DND-41 (cell line): Measurements from ENCODE around the gene PLAU.
"Not testable (repeated sequence)": the region's sequence is repeated elsewhere in the genome, so short reads cannot be mapped to it uniquely, and the experiment has no call there.

Experiments
- ATAC-seq: fragments of 200-7000 bp; cut with Tn5 transposase; 3 replicates; pipeline ENCODE4 v1.9.1; 2021; ENCODE audit warnings: low read depth; ENCODE audit not compliant: insufficient read depth
- DNase-seq: peaks from one replicate; pipeline ENCODE4 v3.0.0-alpha.2; 2020
- H2AFZ ChIP-seq: 2 replicates; pipeline ENCODE4 v1.6.0; 2012; ENCODE audit warnings: low read depth, low read length
- H3K27ac ChIP-seq: 2 replicates; pipeline ENCODE4 v1.5.1; 2012; ENCODE audit warnings: low read length, inconsistent platforms
- H3K27me3 ChIP-seq: fragments of 200-600 bp; sonication (generic); 2 replicates; pipeline ENCODE4 v1.6.0; 2012; ENCODE audit warnings: low read length, mild to moderate bottlenecking, inconsistent platforms; ENCODE audit not compliant: insufficient read depth, poor library complexity
- H3K36me3 ChIP-seq: 2 replicates; pipeline ENCODE4 v1.5.1; 2012; ENCODE audit warnings: low read length, inconsistent platforms; ENCODE audit not compliant: insufficient read depth
- H3K4me1 ChIP-seq: 2 replicates; pipeline ENCODE4 v1.5.1; 2012; ENCODE audit warnings: mild to moderate bottlenecking, low read length; ENCODE audit not compliant: insufficient read depth
- H3K4me2 ChIP-seq: 2 replicates; pipeline ENCODE4 v1.6.0; 2012; ENCODE audit warnings: mild to moderate bottlenecking, moderate library complexity, low read length, inconsistent platforms; ENCODE audit not compliant: insufficient read depth
- H3K4me3 ChIP-seq, 2 experiments: fragments of 200-600 bp in 1 of 2; shearing (Covaris generic) in 1 of 2; 2 replicates each; pipeline ENCODE4 v1.5.1; 2012 to 2016; ENCODE audit warnings: inconsistent platforms in 2 of 2, low read length in 2 of 2, mild to moderate bottlenecking in 2 of 2, low read depth in 1 of 2, moderate library complexity in 1 of 2
- H3K79me2 ChIP-seq: 2 replicates; pipeline ENCODE4 v1.6.0; 2012; ENCODE audit warnings: low read length, inconsistent platforms; ENCODE audit not compliant: insufficient read depth
- H3K9ac ChIP-seq: 2 replicates; pipeline ENCODE4 v1.6.0; 2012; ENCODE audit warnings: low read depth, mild to moderate bottlenecking, inconsistent platforms, low read length, moderate library complexity
- H3K9me3 ChIP-seq: 2 replicates; pipeline ENCODE4 v1.5.1; 2012; ENCODE audit warnings: low read length, moderate library complexity, mild to moderate bottlenecking, inconsistent platforms; ENCODE audit not compliant: insufficient read depth, severe bottlenecking
- H4K20me1 ChIP-seq: 2 replicates; pipeline ENCODE4 v1.6.0; 2012; ENCODE audit warnings: low read length; ENCODE audit not compliant: insufficient read depth
- EZH2 ChIP-seq: IDR thresholded peaks from 3 replicates; pipeline ENCODE4 v1.6.1; 2012; ENCODE audit warnings: borderline replicate concordance, low read depth, mild to moderate bottlenecking, moderate library complexity, low read length, inconsistent platforms; ENCODE audit not compliant: severe bottlenecking
- TF ChIP-seq, protein P1 (sequence below): IDR thresholded peaks from 2 replicates; pipeline ENCODE4 v1.5.1; 2012; ENCODE audit warnings: borderline replicate concordance, low read length, moderate library complexity, mild to moderate bottlenecking; ENCODE audit not compliant: poor library complexity, severe bottlenecking; ENCODE audit errors: extremely low read depth

The PLAU gene

DNA sequence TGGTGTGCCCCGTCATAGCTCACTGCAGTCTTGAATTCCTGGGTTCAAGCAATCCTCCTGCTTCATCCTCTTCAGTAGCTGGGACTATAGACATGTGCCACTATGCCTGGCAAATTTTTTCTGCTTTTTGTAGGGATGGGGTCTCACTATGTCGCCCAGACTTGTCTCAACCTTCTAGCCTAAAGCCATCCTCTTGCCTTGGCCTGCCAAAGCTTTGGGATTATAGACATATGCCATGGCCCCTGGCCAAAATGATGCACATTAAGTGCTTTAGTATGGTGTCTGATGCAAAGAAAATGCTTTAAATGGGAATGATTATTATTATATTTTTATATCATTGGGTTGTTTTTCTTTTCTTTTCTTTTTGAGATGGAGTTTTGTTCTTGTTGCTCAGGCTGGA is 53.8 kb downstream of the PLAU start:
- H2AFZ ChIP-seq = no peak overlapping the region
- H3K9ac ChIP-seq = no peak overlapping the region
- ATAC-seq (no peak), DNase-seq (no peak)
- H3K36me3 ChIP-seq = no peaks in the 10 kb centered on the region
- no peaks in the 10 kb centered on the region for H4K20me1 ChIP-seq
- no peaks in the 10 kb centered on the region for H3K27me3 ChIP-seq
- no peaks in the 10 kb centered on the region for H3K79me2 ChIP-seq
- no peaks in the 10 kb centered on the region for H3K4me1 ChIP-seq
- TF ChIP-seq, protein P1, sequence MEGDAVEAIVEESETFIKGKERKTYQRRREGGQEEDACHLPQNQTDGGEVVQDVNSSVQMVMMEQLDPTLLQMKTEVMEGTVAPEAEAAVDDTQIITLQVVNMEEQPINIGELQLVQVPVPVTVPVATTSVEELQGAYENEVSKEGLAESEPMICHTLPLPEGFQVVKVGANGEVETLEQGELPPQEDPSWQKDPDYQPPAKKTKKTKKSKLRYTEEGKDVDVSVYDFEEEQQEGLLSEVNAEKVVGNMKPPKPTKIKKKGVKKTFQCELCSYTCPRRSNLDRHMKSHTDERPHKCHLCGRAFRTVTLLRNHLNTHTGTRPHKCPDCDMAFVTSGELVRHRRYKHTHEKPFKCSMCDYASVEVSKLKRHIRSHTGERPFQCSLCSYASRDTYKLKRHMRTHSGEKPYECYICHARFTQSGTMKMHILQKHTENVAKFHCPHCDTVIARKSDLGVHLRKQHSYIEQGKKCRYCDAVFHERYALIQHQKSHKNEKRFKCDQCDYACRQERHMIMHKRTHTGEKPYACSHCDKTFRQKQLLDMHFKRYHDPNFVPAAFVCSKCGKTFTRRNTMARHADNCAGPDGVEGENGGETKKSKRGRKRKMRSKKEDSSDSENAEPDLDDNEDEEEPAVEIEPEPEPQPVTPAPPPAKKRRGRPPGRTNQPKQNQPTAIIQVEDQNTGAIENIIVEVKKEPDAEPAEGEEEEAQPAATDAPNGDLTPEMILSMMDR = no peak
- TF ChIP-seq EZH2 = no peak
- H3K27ac ChIP-seq = no peak overlapping the region
- H3K4me3 ChIP-seq = no peak overlapping the region
- no peak overlapping the region for H3K4me2 ChIP-seq
- no peaks in the 10 kb centered on the region for H3K9me3 ChIP-seq

DNA sequence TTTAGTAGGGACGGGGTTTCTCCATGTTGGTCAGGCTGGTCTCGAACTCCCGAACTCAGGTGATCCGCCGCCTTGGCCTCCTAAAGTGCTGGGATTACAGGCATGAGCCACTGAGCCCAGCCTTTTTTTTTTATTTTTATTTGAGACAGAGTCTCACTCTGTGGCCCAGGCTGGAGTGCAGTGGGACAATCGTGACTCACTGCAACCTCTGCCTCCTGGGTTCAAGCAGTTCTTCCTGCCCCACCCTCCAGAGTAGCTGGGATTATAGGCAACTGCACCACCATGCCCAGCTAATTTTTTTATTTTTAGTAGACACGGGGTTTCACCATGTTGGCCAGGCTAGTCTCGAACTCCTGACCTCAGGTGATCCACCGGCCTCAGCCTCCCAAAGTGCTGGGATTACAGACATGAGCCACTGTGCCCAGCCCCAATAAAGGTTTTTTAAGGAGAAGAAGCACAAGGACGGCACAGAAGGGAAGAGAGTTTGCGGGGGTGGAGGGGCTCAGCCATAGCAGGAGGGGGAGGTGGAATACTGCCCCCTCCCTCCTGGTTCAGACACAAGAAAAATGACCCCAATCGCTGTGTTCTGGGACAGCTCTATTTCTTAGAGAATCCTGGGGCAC is 54.4 kb downstream of the PLAU start:
- not testable (repeated sequence) for H3K4me2 ChIP-seq, H3K27me3 ChIP-seq, H3K36me3 ChIP-seq, H3K9ac ChIP-seq, H3K79me2 ChIP-seq, DNase-seq, H2AFZ ChIP-seq, H3K9me3 ChIP-seq, ATAC-seq, H3K4me3 ChIP-seq, H3K4me1 ChIP-seq, H3K27ac ChIP-seq, H4K20me1 ChIP-seq

DNA sequence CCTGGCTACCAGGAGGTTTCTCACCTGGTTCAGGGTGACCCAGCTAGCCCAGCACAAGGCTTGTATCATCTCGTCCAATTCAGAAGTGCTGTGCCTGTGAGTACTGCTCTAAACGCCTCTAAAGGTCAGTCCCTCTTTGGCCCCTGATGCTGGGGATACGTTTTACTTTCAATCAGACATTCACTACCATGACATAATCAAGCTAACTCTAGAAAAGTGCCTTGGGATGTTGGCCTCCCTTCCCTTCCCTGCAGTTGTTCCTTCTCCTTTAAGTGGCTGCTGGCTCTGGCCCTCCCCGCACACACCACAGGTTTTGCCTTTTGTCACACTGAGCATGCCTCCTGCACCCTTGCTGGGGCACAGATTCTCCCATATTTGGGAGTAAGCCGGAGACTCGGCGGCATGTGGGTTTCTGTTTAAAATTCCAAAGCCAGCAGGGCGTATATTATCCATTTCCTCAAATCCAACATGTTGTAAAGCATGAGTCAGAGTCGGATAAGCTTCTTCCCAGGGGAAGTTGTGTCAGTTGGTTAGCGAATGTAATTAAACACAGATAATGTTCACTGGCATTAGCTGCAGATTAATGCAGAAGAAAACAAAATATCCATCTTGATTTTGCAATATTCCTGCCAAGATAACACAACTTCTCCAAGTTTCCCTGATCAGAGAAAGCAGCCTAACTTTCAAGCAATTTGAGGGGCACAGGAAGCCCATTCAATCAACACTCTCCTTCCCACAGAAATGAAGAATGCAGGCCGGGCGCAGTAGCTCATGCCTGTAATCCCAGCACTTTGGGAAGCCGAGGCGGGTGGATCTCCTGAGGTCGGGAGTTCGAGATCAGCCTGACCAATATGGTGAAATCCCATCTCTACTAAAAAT is 55.2 kb downstream of the PLAU start:
- Histone ChIP-seq H3K9ac (no peak overlapping the region), H2AFZ (no peak overlapping the region), H3K27me3 (no peaks in the 10 kb centered on the region), H3K27ac (no peak overlapping the region), H3K4me1 (no peaks in the 10 kb centered on the region), H3K36me3 (no peaks in the 10 kb centered on the region), H3K79me2 (no peaks in the 10 kb centered on the region), H3K4me2 (no peak overlapping the region), H3K9me3 (no peaks in the 10 kb centered on the region), H3K4me3 (no peak overlapping the region), H4K20me1 (no peaks in the 10 kb centered on the region)
- ATAC-seq (no peak), DNase-seq (no peak)
- no peak for TF ChIP-seq EZH2
- TF ChIP-seq, protein P1 = no peak

DNA sequence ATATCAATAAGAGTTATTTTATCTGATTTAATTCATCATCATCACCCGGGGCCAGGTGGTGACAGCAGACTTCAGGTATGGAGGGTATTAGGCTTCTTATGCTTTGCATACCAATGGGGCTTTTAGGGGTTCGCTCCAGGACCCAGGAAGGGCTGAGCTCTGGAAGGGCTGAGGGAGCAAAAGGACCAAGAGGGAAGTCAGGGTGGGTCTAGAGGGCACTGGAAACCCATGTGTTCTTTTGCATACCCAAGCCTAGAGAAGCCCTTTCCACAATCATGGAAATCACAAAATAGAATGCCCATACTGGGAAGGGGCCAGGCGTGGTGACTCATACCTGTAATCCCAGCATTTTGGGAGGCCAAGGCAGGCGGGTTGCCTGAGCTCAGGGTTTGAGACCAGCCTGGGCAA is 56.1 kb downstream of the PLAU start:
- TF ChIP-seq, protein P1 = no peak
- TF ChIP-seq EZH2 = no peak
- Histone ChIP-seq H3K36me3 (no peaks in the 10 kb centered on the region), H3K9ac (no peak overlapping the region), H3K4me3 (no peak overlapping the region), H3K4me2 (no peak overlapping the region), H3K4me1 (no peaks in the 10 kb centered on the region), H4K20me1 (no peaks in the 10 kb centered on the region), H3K9me3 (no peaks in the 10 kb centered on the region), H3K27me3 (no peaks in the 10 kb centered on the region), H2AFZ (no peak overlapping the region), H3K27ac (no peak overlapping the region), H3K79me2 (no peaks in the 10 kb centered on the region)
- no peak for DNase-seq
- no peak for ATAC-seq
